ENCODE results near the gene MFAP1. TPM values are rescaled to one million over a fixed set of nuclear protein-coding genes. Genes with fewer than 3 reads are reported as not detected.

Gene MFAP1
- total RNA-seq, 1 donor from 2014 or later, result 29.6 TPM

GRCh38 chr15:43777267-43777914 lies 47.1 kb downstream of the MFAP1 start:
- Mint-ChIP-seq H3K4me1 (ENCODE audit: unreplicated experiment) (peaks cover 15% of the 10 kb centered on the region), H3K36me3 (ENCODE audit: unreplicated experiment) (peaks cover 8% of the 10 kb centered on the region), H3K4me3 (ENCODE audit: unreplicated experiment) (peak overlapping the region; percentile 86), H3K27ac (ENCODE audit: unreplicated experiment) (peak overlapping the region; percentile 87), H3K27me3 (ENCODE audit: unreplicated experiment) (no peaks in the 10 kb centered on the region), H3K9me3 (ENCODE audit: unreplicated experiment) (no peaks in the 10 kb centered on the region)
- peak; percentile 89 for DNase-seq (ENCODE audit: extremely low spot score, unreplicated experiment)
- peak; percentile 90 for TF ChIP-seq CTCF (IDR thresholded peaks at IDR 0.05)

GRCh38 chr15:43776718-43777266 lies 47.7 kb downstream of the MFAP1 start, which contains the start of gene ELL3:
TSS of gene ELL3 (minus strand) at chr15:43776966. CDS start at chr15:43776901, 65 bp downstream.
- Mint-ChIP-seq H3K4me1 (ENCODE audit: unreplicated experiment) (peaks cover 19% of the 10 kb centered on the region), H3K9me3 (ENCODE audit: unreplicated experiment) (no peaks in the 10 kb centered on the region), H3K36me3 (ENCODE audit: unreplicated experiment) (peaks cover 14% of the 10 kb centered on the region), H3K27me3 (ENCODE audit: unreplicated experiment) (no peaks in the 10 kb centered on the region), H3K27ac (ENCODE audit: unreplicated experiment) (peak within 1 kb of the TSS; percentile 87), H3K4me3 (ENCODE audit: unreplicated experiment) (peak within 1 kb of the TSS; percentile 86)
- peak; percentile 89 for DNase-seq (ENCODE audit: extremely low spot score, unreplicated experiment)
- no peak for TF ChIP-seq CTCF (IDR thresholded peaks at IDR 0.05)

GRCh38 chr15:43776101-43776717 lies 48.3 kb downstream of the MFAP1 start:
- H3K9me3 Mint-ChIP-seq (ENCODE audit: unreplicated experiment), result no peaks in the 10 kb centered on the region
- H3K27me3 Mint-ChIP-seq (ENCODE audit: unreplicated experiment), result no peaks in the 10 kb centered on the region
- DNase-seq (ENCODE audit: extremely low spot score, unreplicated experiment), result no peak
- TF ChIP-seq CTCF (IDR thresholded peaks at IDR 0.05), result no peak
- no peak overlapping the region for H3K27ac Mint-ChIP-seq (ENCODE audit: unreplicated experiment)
- peaks cover 21% of the 10 kb centered on the region for H3K4me1 Mint-ChIP-seq (ENCODE audit: unreplicated experiment)
- H3K4me3 Mint-ChIP-seq (ENCODE audit: unreplicated experiment), result peak overlapping the region; percentile 86
- H3K36me3 Mint-ChIP-seq (ENCODE audit: unreplicated experiment), result peaks cover 17% of the 10 kb centered on the region

- Mint-ChIP-seq H3K27ac (ENCODE audit: unreplicated experiment) (peak overlapping the region; percentile 72), H3K4me3 (ENCODE audit: unreplicated experiment) (peak overlapping the region; percentile 86), H3K9me3 (ENCODE audit: unreplicated experiment) (no peaks in the 10 kb centered on the region), H3K27me3 (ENCODE audit: unreplicated experiment) (no peaks in the 10 kb centered on the region), H3K36me3 (ENCODE audit: unreplicated experiment) (peaks cover 23% of the 10 kb centered on the region), H3K4me1 (ENCODE audit: unreplicated experiment) (peaks cover 21% of the 10 kb centered on the region)
- DNase-seq (ENCODE audit: extremely low spot score, unreplicated experiment), result no peak
- peak; percentile 35 for TF ChIP-seq CTCF (IDR thresholded peaks at IDR 0.05)
Measured at GRCh38 chr15:43775411-43775965, 49.0 kb downstream of the MFAP1 start.

- Mint-ChIP-seq H3K27ac (ENCODE audit: unreplicated experiment) (no peak overlapping the region), H3K4me3 (ENCODE audit: unreplicated experiment) (no peak overlapping the region), H3K9me3 (ENCODE audit: unreplicated experiment) (no peaks in the 10 kb centered on the region), H3K27me3 (ENCODE audit: unreplicated experiment) (no peaks in the 10 kb centered on the region), H3K36me3 (ENCODE audit: unreplicated experiment) (peaks cover 31% of the 10 kb centered on the region), H3K4me1 (ENCODE audit: unreplicated experiment) (peaks cover 21% of the 10 kb centered on the region)
- no peak for TF ChIP-seq CTCF (IDR thresholded peaks at IDR 0.05)
- DNase-seq (ENCODE audit: extremely low spot score, unreplicated experiment), result no peak
Measured at GRCh38 chr15:43774062-43774461, 50.4 kb downstream of the MFAP1 start.
